Liver (tissue), 9 donors: ENCODE measurements around the gene SIGLEC9. TPM values are rescaled to one million over a fixed set of nuclear protein-coding genes. Genes with fewer than 3 reads are reported as not detected.
A peak's percentile ranks its signal among the peaks of the same experiment; 100 is the strongest.

Experiments
- DNase-seq: peaks from one replicate; pipeline ENCODE4 v3.0.0-alpha.2; 2017; ENCODE audit warnings: low spot score
- H3K27ac ChIP-seq, 2 donors: one replicate each; pipeline ENCODE4 v1.7.0; 2013; ENCODE audit warnings: inconsistent platforms in 2 of 2, low read length in 2 of 2, control low read depth in 1 of 2, low read depth in 1 of 2, mild to moderate bottlenecking in 1 of 2
- H3K27me3 ChIP-seq, 4 donors: one replicate each; pipeline versions ENCODE4 v1.6.1 to v1.7.0; 2013; ENCODE audit warnings: low read length in 3 of 4, inconsistent platforms in 1 of 4, mild to moderate bottlenecking in 1 of 4, moderate library complexity in 1 of 4; ENCODE audit not compliant: control insufficient read depth in 4 of 4, insufficient read depth in 4 of 4
- H3K36me3 ChIP-seq, 4 donors: one replicate each; pipeline versions ENCODE4 v1.6.1 to v1.7.0; 2013; ENCODE audit warnings: low read length in 3 of 4, mild to moderate bottlenecking in 3 of 4, low read depth in 1 of 4, moderate library complexity in 1 of 4; ENCODE audit not compliant: control insufficient read depth in 4 of 4, insufficient read depth in 3 of 4
- H3K4me1 ChIP-seq, 4 donors: one replicate each; pipeline versions ENCODE4 v1.6.1 to v1.7.0; 2013; ENCODE audit warnings: low read length in 3 of 4, mild to moderate bottlenecking in 3 of 4, moderate library complexity in 1 of 4; ENCODE audit not compliant: control insufficient read depth in 4 of 4, insufficient read depth in 4 of 4
- H3K4me3 ChIP-seq, 3 donors: one replicate each; pipeline versions ENCODE4 v1.6.1 to v1.7.0; 2013; ENCODE audit warnings: low read length in 3 of 3, control low read depth in 1 of 3, low read depth in 1 of 3, mild to moderate bottlenecking in 1 of 3
- H3K9ac ChIP-seq, 2 donors: one replicate each; pipeline ENCODE4 v1.7.0; 2013; ENCODE audit warnings: low read length in 2 of 2, mild to moderate bottlenecking in 2 of 2, moderate library complexity in 2 of 2, control low read depth in 1 of 2, low read depth in 1 of 2
- H3K9me3 ChIP-seq, 4 donors: one replicate each; pipeline versions ENCODE4 v1.6.1 to v1.7.0; 2013; ENCODE audit warnings: low read length in 3 of 4; ENCODE audit not compliant: control insufficient read depth in 4 of 4
- ATF3 ChIP-seq: IDR thresholded peaks from 2 replicates; pipeline ENCODE4 v1.6.1; 2016; ENCODE audit warnings: antibody characterized with exemption
- EGR1 ChIP-seq, 2 donors: IDR thresholded peaks; 2 replicates each; pipeline ENCODE4 v1.6.1; 2016 to 2018; ENCODE audit warnings: antibody characterized with exemption in 2 of 2, low read depth in 2 of 2
- FOXA1 ChIP-seq: IDR thresholded peaks from 2 replicates; pipeline ENCODE4 v1.6.1; 2016; ENCODE audit warnings: antibody characterized with exemption
- FOXA2 ChIP-seq: IDR thresholded peaks from 2 replicates; pipeline ENCODE4 v1.6.1; 2016; ENCODE audit warnings: antibody characterized with exemption
- GABPA ChIP-seq, 2 donors: IDR thresholded peaks in 1 of 2; conservative IDR thresholded peaks in 1 of 2; 2 replicates each; pipeline ENCODE4 v1.6.1; 2016; ENCODE audit warnings: antibody characterized with exemption in 2 of 2, mild to moderate bottlenecking in 1 of 2, moderate library complexity in 1 of 2
- HNF4A ChIP-seq, 2 donors: conservative IDR thresholded peaks; 2 replicates each; pipeline ENCODE4 v1.6.1; 2016; ENCODE audit warnings: antibody characterized with exemption in 2 of 2, mild to moderate bottlenecking in 2 of 2
- HNF4G ChIP-seq: IDR thresholded peaks from 2 replicates; pipeline ENCODE4 v1.6.1; 2016; ENCODE audit warnings: antibody characterized with exemption
- JUND ChIP-seq, 2 donors: IDR thresholded peaks; 2 replicates each; pipeline ENCODE4 v1.6.1; 2016; ENCODE audit warnings: antibody characterized with exemption in 2 of 2
- SP1 ChIP-seq: IDR thresholded peaks from 2 replicates; pipeline ENCODE4 v1.6.1; 2018; ENCODE audit warnings: antibody characterized with exemption, mild to moderate bottlenecking
- YY1 ChIP-seq: IDR thresholded peaks from 2 replicates; pipeline ENCODE4 v1.6.1; 2016; ENCODE audit warnings: antibody characterized with exemption, mild to moderate bottlenecking
- WGBS: extraction: QIAGEN DNeasy Blood & Tissue Kit; methylation state at CpG from one replicate; pipeline ENCODE4 v1.1.7; 2013; 5-methylcytosine and 5-hydroxymethylcytosine counted together
- polyA plus RNA-seq, 2 donors: library from polyadenylated mRNA; stranded (reverse) in 1 of 2; unstranded in 1 of 2; fragments of 200-250 nt in 1 of 2; fragments of >200 nt in 1 of 2; fragmentation: Nextera tagmentation in 1 of 2; extraction: Ambion mirVana in 1 of 2; gene quantifications; one replicate each; pipeline versions ENCODE4 v1.2.1 to v1.2.3, GENCODE V29; 2013 to 2015
- total RNA-seq, 2 donors: library from RNA; depleted of rRNA; stranded (reverse); fragments of >200 nt; gene quantifications; one replicate each; pipeline ENCODE4 v1.2.3, GENCODE V29; 2014
- TF ChIP-seq, protein P1 (sequence below): IDR thresholded peaks from 2 replicates; pipeline ENCODE4 v1.6.1; 2016; ENCODE audit warnings: antibody characterized with exemption, mild to moderate bottlenecking
- TF ChIP-seq, protein P2 (sequence below): fragments of 150-350 bp; IDR thresholded peaks from 2 replicates; pipeline ENCODE4 v1.5.1; 2017; ENCODE audit warnings: improper control_type of control experiment, low read depth, low read length; ENCODE audit not compliant: missing input control
- TF ChIP-seq, protein P3 (sequence below): IDR thresholded peaks from 2 replicates; pipeline ENCODE4 v1.6.1; 2016; ENCODE audit warnings: antibody characterized with exemption
- TF ChIP-seq, protein P4 (sequence below): IDR thresholded peaks from 2 replicates; pipeline ENCODE4 v1.6.1; 2016; ENCODE audit warnings: antibody characterized with exemption
- donor health status: healthy.
- donor health status: healthy.
- donor health status: healthy.
- donor health status: healthy.
- donor health status: healthy.

Gene SIGLEC9
- total and polyA plus RNA-seq, 4 donors, result 3.0 to 5.4 (median 4.4) TPM

GRCh38 chr19:51144482-51145045 lies 19.9 kb downstream of the SIGLEC9 start:
- DNase-seq, result no peak
- H3K27me3 ChIP-seq, result no peaks in the 10 kb centered on the region
- TF ChIP-seq, protein P1, sequence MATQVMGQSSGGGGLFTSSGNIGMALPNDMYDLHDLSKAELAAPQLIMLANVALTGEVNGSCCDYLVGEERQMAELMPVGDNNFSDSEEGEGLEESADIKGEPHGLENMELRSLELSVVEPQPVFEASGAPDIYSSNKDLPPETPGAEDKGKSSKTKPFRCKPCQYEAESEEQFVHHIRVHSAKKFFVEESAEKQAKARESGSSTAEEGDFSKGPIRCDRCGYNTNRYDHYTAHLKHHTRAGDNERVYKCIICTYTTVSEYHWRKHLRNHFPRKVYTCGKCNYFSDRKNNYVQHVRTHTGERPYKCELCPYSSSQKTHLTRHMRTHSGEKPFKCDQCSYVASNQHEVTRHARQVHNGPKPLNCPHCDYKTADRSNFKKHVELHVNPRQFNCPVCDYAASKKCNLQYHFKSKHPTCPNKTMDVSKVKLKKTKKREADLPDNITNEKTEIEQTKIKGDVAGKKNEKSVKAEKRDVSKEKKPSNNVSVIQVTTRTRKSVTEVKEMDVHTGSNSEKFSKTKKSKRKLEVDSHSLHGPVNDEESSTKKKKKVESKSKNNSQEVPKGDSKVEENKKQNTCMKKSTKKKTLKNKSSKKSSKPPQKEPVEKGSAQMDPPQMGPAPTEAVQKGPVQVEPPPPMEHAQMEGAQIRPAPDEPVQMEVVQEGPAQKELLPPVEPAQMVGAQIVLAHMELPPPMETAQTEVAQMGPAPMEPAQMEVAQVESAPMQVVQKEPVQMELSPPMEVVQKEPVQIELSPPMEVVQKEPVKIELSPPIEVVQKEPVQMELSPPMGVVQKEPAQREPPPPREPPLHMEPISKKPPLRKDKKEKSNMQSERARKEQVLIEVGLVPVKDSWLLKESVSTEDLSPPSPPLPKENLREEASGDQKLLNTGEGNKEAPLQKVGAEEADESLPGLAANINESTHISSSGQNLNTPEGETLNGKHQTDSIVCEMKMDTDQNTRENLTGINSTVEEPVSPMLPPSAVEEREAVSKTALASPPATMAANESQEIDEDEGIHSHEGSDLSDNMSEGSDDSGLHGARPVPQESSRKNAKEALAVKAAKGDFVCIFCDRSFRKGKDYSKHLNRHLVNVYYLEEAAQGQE, result no peak
- TF ChIP-seq, protein P2, sequence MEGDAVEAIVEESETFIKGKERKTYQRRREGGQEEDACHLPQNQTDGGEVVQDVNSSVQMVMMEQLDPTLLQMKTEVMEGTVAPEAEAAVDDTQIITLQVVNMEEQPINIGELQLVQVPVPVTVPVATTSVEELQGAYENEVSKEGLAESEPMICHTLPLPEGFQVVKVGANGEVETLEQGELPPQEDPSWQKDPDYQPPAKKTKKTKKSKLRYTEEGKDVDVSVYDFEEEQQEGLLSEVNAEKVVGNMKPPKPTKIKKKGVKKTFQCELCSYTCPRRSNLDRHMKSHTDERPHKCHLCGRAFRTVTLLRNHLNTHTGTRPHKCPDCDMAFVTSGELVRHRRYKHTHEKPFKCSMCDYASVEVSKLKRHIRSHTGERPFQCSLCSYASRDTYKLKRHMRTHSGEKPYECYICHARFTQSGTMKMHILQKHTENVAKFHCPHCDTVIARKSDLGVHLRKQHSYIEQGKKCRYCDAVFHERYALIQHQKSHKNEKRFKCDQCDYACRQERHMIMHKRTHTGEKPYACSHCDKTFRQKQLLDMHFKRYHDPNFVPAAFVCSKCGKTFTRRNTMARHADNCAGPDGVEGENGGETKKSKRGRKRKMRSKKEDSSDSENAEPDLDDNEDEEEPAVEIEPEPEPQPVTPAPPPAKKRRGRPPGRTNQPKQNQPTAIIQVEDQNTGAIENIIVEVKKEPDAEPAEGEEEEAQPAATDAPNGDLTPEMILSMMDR, result no peak
- TF ChIP-seq JUND (IDR thresholded peaks at IDR 0.05) (no peak), SP1 (no peak), GABPA (IDR thresholded peaks at IDR 0.05 in 1 of 2, conservative IDR thresholded peaks at IDR 0.05 in 1 of 2) (no peak), ATF3 (no peak), FOXA1 (no peak), FOXA2 (no peak), YY1 (no peak)
- TF ChIP-seq, protein P3, sequence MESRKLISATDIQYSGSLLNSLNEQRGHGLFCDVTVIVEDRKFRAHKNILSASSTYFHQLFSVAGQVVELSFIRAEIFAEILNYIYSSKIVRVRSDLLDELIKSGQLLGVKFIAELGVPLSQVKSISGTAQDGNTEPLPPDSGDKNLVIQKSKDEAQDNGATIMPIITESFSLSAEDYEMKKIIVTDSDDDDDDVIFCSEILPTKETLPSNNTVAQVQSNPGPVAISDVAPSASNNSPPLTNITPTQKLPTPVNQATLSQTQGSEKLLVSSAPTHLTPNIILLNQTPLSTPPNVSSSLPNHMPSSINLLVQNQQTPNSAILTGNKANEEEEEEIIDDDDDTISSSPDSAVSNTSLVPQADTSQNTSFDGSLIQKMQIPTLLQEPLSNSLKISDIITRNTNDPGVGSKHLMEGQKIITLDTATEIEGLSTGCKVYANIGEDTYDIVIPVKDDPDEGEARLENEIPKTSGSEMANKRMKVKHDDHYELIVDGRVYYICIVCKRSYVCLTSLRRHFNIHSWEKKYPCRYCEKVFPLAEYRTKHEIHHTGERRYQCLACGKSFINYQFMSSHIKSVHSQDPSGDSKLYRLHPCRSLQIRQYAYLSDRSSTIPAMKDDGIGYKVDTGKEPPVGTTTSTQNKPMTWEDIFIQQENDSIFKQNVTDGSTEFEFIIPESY, result no peak
- H3K36me3 ChIP-seq, result no peaks in the 10 kb centered on the region
- WGBS, result 65% methylated on average over 11 of the region's 11 CpGs
- H3K9me3 ChIP-seq, result no peaks in the 10 kb centered on the region
- no peaks in the 10 kb centered on the region for H3K4me1 ChIP-seq
- no peak overlapping the region for H3K4me3 ChIP-seq
- peak overlapping the region in 1 of 2 donors; percentile 2 for H3K27ac ChIP-seq
- H3K9ac ChIP-seq, result no peak overlapping the region

- H3K9me3 ChIP-seq, result no peaks in the 10 kb centered on the region
- WGBS, result 63% methylated on average over 4 of the region's 4 CpGs
- no peak overlapping the region for H3K27ac ChIP-seq
- no peak overlapping the region for H3K4me3 ChIP-seq
- H3K9ac ChIP-seq, result no peak overlapping the region
- H3K36me3 ChIP-seq, result no peaks in the 10 kb centered on the region
- H3K27me3 ChIP-seq, result no peaks in the 10 kb centered on the region
- no peaks in the 10 kb centered on the region for H3K4me1 ChIP-seq
- no peak for DNase-seq
- no peak for TF ChIP-seq SP1
- TF ChIP-seq, protein P4, sequence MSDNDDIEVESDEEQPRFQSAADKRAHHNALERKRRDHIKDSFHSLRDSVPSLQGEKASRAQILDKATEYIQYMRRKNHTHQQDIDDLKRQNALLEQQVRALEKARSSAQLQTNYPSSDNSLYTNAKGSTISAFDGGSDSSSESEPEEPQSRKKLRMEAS, result no peak
- no peak for TF ChIP-seq FOXA2
- no peak for TF ChIP-seq EGR1 (IDR thresholded peaks at IDR 0.05; ENCODE audit: low read depth in 2 of 2)
- TF ChIP-seq, protein P1, result no peak
- no peak for TF ChIP-seq HNF4A (conservative IDR thresholded peaks at IDR 0.05)
- TF ChIP-seq, protein P2, result no peak
- TF ChIP-seq GABPA (IDR thresholded peaks at IDR 0.05 in 1 of 2, conservative IDR thresholded peaks at IDR 0.05 in 1 of 2), result no peak
- no peak for TF ChIP-seq ATF3
- no peak for TF ChIP-seq HNF4G
These were observed 21.3 kb downstream of the SIGLEC9 start for GRCh38 chr19:51145916-51146493.
